KMS-11 (cell line): ENCODE measurements around the gene CREB1.

ENCODE experiments used
- H2AFZ ChIP-seq: fragments of 200-600 bp; sonication (generic); 2 replicates; pipeline ENCODE4 v1.6.1; 2016; ENCODE audit warnings: antibody characterized with exemption, mixed run types, low read depth
- H3K27ac ChIP-seq: fragments of 200-600 bp; sonication (generic); 2 replicates; pipeline ENCODE4 v1.6.1; 2016; ENCODE audit warnings: mild to moderate bottlenecking, mixed run types
- H3K27me3 ChIP-seq: fragments of 200-600 bp; sonication (generic); 2 replicates; pipeline ENCODE4 v1.6.1; 2017; ENCODE audit warnings: mild to moderate bottlenecking, low read depth, mixed run types, moderate library complexity; ENCODE audit not compliant: insufficient read depth
- H3K36me3 ChIP-seq: fragments of 200-600 bp; sonication (generic); 2 replicates; pipeline ENCODE4 v1.6.1; 2017; ENCODE audit warnings: mild to moderate bottlenecking, mixed run types; ENCODE audit not compliant: insufficient read depth
- H3K4me1 ChIP-seq: fragments of 200-600 bp; sonication (generic); 2 replicates; pipeline ENCODE4 v1.6.1; 2016; ENCODE audit warnings: mild to moderate bottlenecking, low read depth, mixed run types; ENCODE audit not compliant: poor library complexity, severe bottlenecking
- H3K4me2 ChIP-seq: fragments of 200-600 bp; sonication (generic); 2 replicates; pipeline ENCODE4 v1.7.0; 2016; ENCODE audit warnings: mild to moderate bottlenecking, mixed run types
- H3K4me3 ChIP-seq: fragments of 200-600 bp; sonication (generic); IDR thresholded peaks from 2 replicates; pipeline ENCODE4 v1.6.1; 2017; ENCODE audit warnings: low read depth, low read length, mixed read lengths; ENCODE audit not compliant: insufficient read depth
- H3K79me2 ChIP-seq: fragments of 200-600 bp; sonication (generic); 2 replicates; pipeline ENCODE4 v1.6.1; 2016; ENCODE audit warnings: low read depth, mixed run types; ENCODE audit not compliant: insufficient read depth
- H3K9ac ChIP-seq: fragments of 200-600 bp; sonication (generic); 2 replicates; pipeline ENCODE4 v1.6.1; 2016; ENCODE audit warnings: mild to moderate bottlenecking, mixed run types
- H4K20me1 ChIP-seq: fragments of 200-600 bp; sonication (generic); 2 replicates; pipeline ENCODE4 v1.6.1; 2016; ENCODE audit warnings: mild to moderate bottlenecking, mixed run types; ENCODE audit not compliant: insufficient read depth
- TF ChIP-seq, protein P1 (sequence below): fragments of 200-600 bp; sonication (generic); conservative IDR thresholded peaks from 2 replicates; pipeline ENCODE4 v1.6.1; 2017; ENCODE audit warnings: low read depth, mild to moderate bottlenecking, antibody characterized with exemption, low read length, moderate library complexity, mixed read lengths

The CREB1 gene

DNA sequence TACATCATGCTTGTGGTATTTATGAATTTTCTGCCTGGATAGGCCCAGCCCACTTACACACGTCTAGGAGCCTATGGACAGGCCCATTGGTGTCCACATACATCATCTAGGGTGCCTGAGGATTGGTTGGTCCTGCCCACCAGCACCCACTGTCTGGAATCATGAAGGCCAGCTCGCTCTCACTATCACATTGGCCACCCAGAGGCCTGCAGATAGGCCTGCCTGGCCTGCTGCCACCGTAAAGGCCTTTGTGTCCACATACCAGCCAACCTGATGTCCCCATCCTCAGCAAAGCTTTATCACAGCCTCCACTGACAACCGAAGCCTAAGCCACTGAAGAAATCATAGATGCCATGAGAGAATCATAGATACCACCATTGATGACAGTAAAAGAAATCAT, 55.2 kb downstream of the CREB1 start:
- no peaks in the 10 kb centered on the region for H3K36me3 ChIP-seq
- H3K27me3 ChIP-seq: no peaks in the 10 kb centered on the region
- H3K27ac ChIP-seq: no peak overlapping the region
- H3K4me2 ChIP-seq: no peak overlapping the region
- H3K4me3 ChIP-seq: no peak overlapping the region
- TF ChIP-seq, protein P1, sequence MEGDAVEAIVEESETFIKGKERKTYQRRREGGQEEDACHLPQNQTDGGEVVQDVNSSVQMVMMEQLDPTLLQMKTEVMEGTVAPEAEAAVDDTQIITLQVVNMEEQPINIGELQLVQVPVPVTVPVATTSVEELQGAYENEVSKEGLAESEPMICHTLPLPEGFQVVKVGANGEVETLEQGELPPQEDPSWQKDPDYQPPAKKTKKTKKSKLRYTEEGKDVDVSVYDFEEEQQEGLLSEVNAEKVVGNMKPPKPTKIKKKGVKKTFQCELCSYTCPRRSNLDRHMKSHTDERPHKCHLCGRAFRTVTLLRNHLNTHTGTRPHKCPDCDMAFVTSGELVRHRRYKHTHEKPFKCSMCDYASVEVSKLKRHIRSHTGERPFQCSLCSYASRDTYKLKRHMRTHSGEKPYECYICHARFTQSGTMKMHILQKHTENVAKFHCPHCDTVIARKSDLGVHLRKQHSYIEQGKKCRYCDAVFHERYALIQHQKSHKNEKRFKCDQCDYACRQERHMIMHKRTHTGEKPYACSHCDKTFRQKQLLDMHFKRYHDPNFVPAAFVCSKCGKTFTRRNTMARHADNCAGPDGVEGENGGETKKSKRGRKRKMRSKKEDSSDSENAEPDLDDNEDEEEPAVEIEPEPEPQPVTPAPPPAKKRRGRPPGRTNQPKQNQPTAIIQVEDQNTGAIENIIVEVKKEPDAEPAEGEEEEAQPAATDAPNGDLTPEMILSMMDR: no peak
- H3K9ac ChIP-seq: no peak overlapping the region
- no peaks in the 10 kb centered on the region for H3K4me1 ChIP-seq
- H4K20me1 ChIP-seq: no peaks in the 10 kb centered on the region
- no peak overlapping the region for H2AFZ ChIP-seq
- no peaks in the 10 kb centered on the region for H3K79me2 ChIP-seq

DNA sequence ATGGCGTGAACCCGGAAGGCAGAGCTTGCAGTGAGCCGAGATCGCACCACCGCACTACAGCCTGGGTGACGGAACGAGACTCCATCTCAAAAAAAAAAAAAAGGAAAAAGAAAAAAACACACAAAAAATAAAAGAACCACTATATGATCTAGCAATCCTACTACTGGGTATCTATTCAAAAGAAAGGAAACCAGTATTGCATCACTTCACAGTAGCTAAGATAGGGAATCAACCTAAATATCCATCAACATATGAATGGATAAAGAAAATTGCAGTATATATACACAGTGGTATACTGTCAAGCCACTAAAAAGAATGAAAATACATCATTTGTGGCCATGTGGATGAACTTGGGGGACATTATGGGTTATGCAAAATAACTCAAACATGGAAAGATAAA, 57.5 kb downstream of the CREB1 start:
- no peaks in the 10 kb centered on the region for H3K27me3 ChIP-seq
- H3K27ac ChIP-seq: no peak overlapping the region
- no peak overlapping the region for H3K9ac ChIP-seq
- no peaks in the 10 kb centered on the region for H3K4me1 ChIP-seq
- no peaks in the 10 kb centered on the region for H3K36me3 ChIP-seq
- no peak overlapping the region for H2AFZ ChIP-seq
- TF ChIP-seq, protein P1: no peak
- no peak overlapping the region for H3K4me3 ChIP-seq
- no peaks in the 10 kb centered on the region for H3K79me2 ChIP-seq
- H3K4me2 ChIP-seq: no peak overlapping the region
- no peaks in the 10 kb centered on the region for H4K20me1 ChIP-seq

DNA sequence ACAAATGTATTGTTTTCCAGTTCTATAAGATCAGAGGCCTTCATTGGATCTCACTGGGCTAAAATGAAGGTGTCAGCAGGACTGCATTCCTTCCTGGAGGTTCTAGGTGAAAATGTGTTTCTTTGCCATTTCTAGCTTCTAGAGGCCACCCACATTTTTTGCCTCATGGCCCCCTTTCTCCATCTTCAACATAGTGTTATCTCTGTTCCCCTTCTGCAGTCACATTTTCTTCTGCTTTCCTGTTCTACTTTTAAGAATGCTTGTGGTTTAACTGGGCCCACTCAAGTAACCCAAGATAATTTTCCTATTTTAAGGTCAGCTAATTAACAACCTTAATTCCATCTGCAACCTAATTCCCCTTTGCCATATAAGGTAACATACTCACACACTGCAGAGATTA, 59.4 kb downstream of the CREB1 start:
- H3K27ac ChIP-seq: no peak overlapping the region
- H3K4me2 ChIP-seq: no peak overlapping the region
- no peak overlapping the region for H3K9ac ChIP-seq
- H3K36me3 ChIP-seq: no peaks in the 10 kb centered on the region
- TF ChIP-seq, protein P1: no peak
- no peaks in the 10 kb centered on the region for H4K20me1 ChIP-seq
- H3K4me3 ChIP-seq: no peak overlapping the region
- no peak overlapping the region for H2AFZ ChIP-seq
- no peaks in the 10 kb centered on the region for H3K4me1 ChIP-seq
- no peaks in the 10 kb centered on the region for H3K27me3 ChIP-seq
- H3K79me2 ChIP-seq: no peaks in the 10 kb centered on the region

DNA sequence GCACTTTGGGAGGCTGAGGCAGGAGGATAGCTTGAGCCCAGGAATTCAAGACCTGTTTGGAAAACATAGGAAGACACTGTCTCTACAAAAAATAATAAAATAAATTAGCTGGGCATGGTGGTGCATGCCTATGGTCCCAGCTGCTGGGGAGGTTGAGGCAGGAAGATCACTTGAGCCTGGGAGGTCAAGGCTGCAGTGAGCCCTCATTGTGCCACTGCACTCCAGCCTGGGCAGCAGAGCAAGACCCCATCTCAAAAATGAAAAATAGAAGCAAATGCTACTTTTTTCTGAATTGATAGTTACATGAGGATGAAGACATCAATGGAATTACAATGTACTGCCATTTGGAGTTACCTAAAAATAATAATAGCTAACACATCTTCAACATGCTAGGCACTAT, 63.5 kb downstream of the CREB1 start:
- Histone ChIP-seq H3K36me3 (0 out of 2 replicates have a peak, but pooled peaks cover 7% of the 10 kb centered on the region), H3K4me3 (no peak overlapping the region), H2AFZ (no peak overlapping the region), H3K79me2 (no peaks in the 10 kb centered on the region), H3K27ac (no peak overlapping the region), H3K4me2 (no peak overlapping the region), H3K9ac (no peak overlapping the region), H3K4me1 (no peaks in the 10 kb centered on the region), H3K27me3 (no peaks in the 10 kb centered on the region), H4K20me1 (no peaks in the 10 kb centered on the region)
- TF ChIP-seq, protein P1: no peak
